Endodermal cell (in vitro differentiated cells): ENCODE measurements around the gene GABPB2. TPM values are rescaled to one million over a fixed set of nuclear protein-coding genes. Genes with fewer than 3 reads are reported as not detected.

Source experiments
- DNase-seq: peaks from one replicate; pipeline ENCODE4 v3.0.0-alpha.2; 2017
- H3K27ac ChIP-seq: 2 replicates; pipeline ENCODE4 v1.5.1; 2013; ENCODE audit warnings: mild to moderate bottlenecking, low read depth, low read length, moderate library complexity
- H3K27me3 ChIP-seq: 2 replicates; pipeline ENCODE4 v1.6.1; 2013; ENCODE audit warnings: mild to moderate bottlenecking, low read length, moderate library complexity; ENCODE audit not compliant: insufficient read depth, control insufficient read depth, poor library complexity, severe bottlenecking
- H3K36me3 ChIP-seq: 2 replicates; pipeline ENCODE4 v1.7.0; 2013; ENCODE audit warnings: mild to moderate bottlenecking, low read length, moderate library complexity; ENCODE audit not compliant: control insufficient read depth, insufficient read depth
- H3K4me1 ChIP-seq: one replicate; pipeline ENCODE4 v1.7.0; 2013; ENCODE audit warnings: low read length; ENCODE audit not compliant: control insufficient read depth, insufficient read depth
- H3K4me3 ChIP-seq: 2 replicates; pipeline ENCODE4 v1.5.1; 2013; ENCODE audit warnings: mild to moderate bottlenecking, low read length, moderate library complexity
- H3K9ac ChIP-seq: 2 replicates; pipeline ENCODE4 v1.6.1; 2013; ENCODE audit warnings: mild to moderate bottlenecking, low read length, moderate library complexity; ENCODE audit not compliant: poor library complexity, severe bottlenecking; ENCODE audit errors: extremely low read depth
- H3K9me3 ChIP-seq: 2 replicates; pipeline ENCODE4 v1.6.1; 2013; ENCODE audit warnings: mild to moderate bottlenecking, low read length, moderate library complexity; ENCODE audit not compliant: control insufficient read depth
- H3K27ac Mint-ChIP-seq: 2 replicates; pipeline ENCODE4 v1.8.0; 2020; ENCODE audit warnings: mixed read lengths
- H3K27me3 Mint-ChIP-seq: 2 replicates; pipeline ENCODE4 v1.8.0; 2021; ENCODE audit warnings: mild to moderate bottlenecking, mixed read lengths; ENCODE audit not compliant: insufficient read depth
- H3K36me3 Mint-ChIP-seq: 2 replicates; pipeline ENCODE4 v1.8.0; 2020; ENCODE audit warnings: low read depth, mixed read lengths
- H3K4me1 Mint-ChIP-seq: 2 replicates; pipeline ENCODE4 v1.8.0; 2020; ENCODE audit warnings: mixed read lengths
- H3K4me3 Mint-ChIP-seq: 2 replicates; pipeline ENCODE4 v1.8.0; 2020; ENCODE audit warnings: mild to moderate bottlenecking, moderate library complexity, mixed read lengths
- H3K9me3 Mint-ChIP-seq: 2 replicates; pipeline ENCODE4 v1.8.0; 2020; ENCODE audit warnings: mild to moderate bottlenecking, mixed read lengths
- WGBS, 2 experiments: methylation state at CpG; one replicate each; pipeline versions ENCODE4 v1.1.5 to v1.1.7; 2013; ENCODE audit warnings: missing lambda C conversion rate in 2 of 2, mixed read lengths in 1 of 2; ENCODE audit not compliant: insufficient coverage in 1 of 2, insufficient read length in 1 of 2; 5-methylcytosine and 5-hydroxymethylcytosine counted together
- total RNA-seq, 2 donors: library from RNA; stranded (reverse); fragmentation: NEBNext Ultra II Directional in 1 of 2; extraction: Animal tissue kit (Norgen Biotek cat#: 25700) in 1 of 2; gene quantifications; 2 replicates in 1 of 2; 3 replicates in 1 of 2; pipeline ENCODE4 v1.2.1, GENCODE V29; 2021
- TF ChIP-seq, protein P1 (sequence below): fragments of 200-600 bp; sonication (generic); conservative IDR thresholded peaks from 2 replicates; pipeline ENCODE4 v1.5.0; 2021; ENCODE audit warnings: antibody characterized with exemption, mild to moderate bottlenecking

GABPB2 gene
- total RNA-seq, 2 donors from 2014 or later, result 7.5 to 7.7 TPM

DNA sequence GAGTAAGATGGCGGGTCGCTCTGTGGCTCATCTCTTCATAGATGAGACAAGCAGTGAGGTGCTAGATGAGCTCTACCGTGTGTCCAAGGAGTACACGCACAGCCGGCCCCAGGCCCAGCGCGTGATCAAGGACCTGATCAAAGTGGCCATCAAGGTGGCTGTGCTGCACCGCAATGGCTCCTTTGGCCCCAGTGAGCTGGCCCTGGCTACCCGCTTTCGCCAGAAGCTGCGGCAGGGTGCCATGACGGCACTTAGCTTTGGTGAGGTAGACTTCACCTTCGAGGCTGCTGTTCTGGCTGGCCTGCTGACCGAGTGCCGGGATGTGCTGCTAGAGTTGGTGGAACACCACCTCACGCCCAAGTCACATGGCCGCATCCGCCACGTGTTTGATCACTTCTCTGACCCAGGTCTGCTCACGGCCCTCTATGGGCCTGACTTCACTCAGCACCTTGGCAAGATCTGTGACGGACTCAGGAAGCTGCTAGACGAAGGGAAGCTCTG is 88.2 kb downstream of the GABPB2 start:
- H3K27me3 Mint-ChIP-seq, result no peaks in the 10 kb centered on the region
- WGBS, 2 experiments, result 94 to 96% methylated on average over 22 of the region's 22 CpGs
- DNase-seq, result peak; percentile 57
- TF ChIP-seq, protein P1, sequence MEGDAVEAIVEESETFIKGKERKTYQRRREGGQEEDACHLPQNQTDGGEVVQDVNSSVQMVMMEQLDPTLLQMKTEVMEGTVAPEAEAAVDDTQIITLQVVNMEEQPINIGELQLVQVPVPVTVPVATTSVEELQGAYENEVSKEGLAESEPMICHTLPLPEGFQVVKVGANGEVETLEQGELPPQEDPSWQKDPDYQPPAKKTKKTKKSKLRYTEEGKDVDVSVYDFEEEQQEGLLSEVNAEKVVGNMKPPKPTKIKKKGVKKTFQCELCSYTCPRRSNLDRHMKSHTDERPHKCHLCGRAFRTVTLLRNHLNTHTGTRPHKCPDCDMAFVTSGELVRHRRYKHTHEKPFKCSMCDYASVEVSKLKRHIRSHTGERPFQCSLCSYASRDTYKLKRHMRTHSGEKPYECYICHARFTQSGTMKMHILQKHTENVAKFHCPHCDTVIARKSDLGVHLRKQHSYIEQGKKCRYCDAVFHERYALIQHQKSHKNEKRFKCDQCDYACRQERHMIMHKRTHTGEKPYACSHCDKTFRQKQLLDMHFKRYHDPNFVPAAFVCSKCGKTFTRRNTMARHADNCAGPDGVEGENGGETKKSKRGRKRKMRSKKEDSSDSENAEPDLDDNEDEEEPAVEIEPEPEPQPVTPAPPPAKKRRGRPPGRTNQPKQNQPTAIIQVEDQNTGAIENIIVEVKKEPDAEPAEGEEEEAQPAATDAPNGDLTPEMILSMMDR, result peak; percentile 32
- peaks cover 45% of the 10 kb centered on the region for H3K36me3 ChIP-seq
- peak overlapping the region; percentile 87 for H3K27ac Mint-ChIP-seq
- H3K9me3 ChIP-seq, result no peaks in the 10 kb centered on the region
- H3K4me3 ChIP-seq, result no peak overlapping the region
- peaks cover 32% of the 10 kb centered on the region for H3K36me3 Mint-ChIP-seq
- H3K27ac ChIP-seq, result no peak overlapping the region
- H3K27me3 ChIP-seq, result no peaks in the 10 kb centered on the region
- no peaks in the 10 kb centered on the region for H3K4me1 ChIP-seq
- H3K4me3 Mint-ChIP-seq, result no peak overlapping the region
- peaks cover 2% of the 10 kb centered on the region for H3K4me1 Mint-ChIP-seq
- H3K9ac ChIP-seq, result no peak overlapping the region
- no peaks in the 10 kb centered on the region for H3K9me3 Mint-ChIP-seq

DNA sequence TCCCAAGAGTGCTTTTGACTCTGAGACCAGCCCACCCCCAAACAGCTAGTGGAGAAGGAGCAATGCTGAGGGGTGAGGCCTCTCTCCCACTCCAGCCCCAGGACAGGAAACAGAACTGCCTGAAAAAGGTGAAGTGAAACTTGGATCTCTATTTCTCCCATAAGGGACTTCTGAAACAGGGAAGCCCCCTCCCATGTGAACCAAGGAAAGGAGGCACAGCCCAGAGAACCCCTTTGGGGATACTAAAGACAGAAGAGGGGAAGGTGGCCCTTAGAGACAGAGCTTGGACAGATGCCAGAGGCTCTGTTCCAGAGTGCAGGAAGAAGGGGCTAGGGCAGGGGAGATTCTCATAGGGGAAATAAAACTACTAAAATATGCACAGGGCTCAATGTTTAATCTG is 88.8 kb downstream of the GABPB2 start:
- H3K27ac Mint-ChIP-seq, result peak overlapping the region; percentile 87
- no peaks in the 10 kb centered on the region for H3K9me3 Mint-ChIP-seq
- Histone ChIP-seq H3K9me3 (no peaks in the 10 kb centered on the region), H3K36me3 (peaks cover 45% of the 10 kb centered on the region), H3K4me3 (no peak overlapping the region), H3K4me1 (no peaks in the 10 kb centered on the region), H3K27ac (no peak overlapping the region), H3K27me3 (no peaks in the 10 kb centered on the region), H3K9ac (no peak overlapping the region)
- no peak for DNase-seq
- peaks cover 32% of the 10 kb centered on the region for H3K36me3 Mint-ChIP-seq
- peaks cover 5% of the 10 kb centered on the region for H3K4me1 Mint-ChIP-seq
- TF ChIP-seq, protein P1, result no peak
- no peaks in the 10 kb centered on the region for H3K27me3 Mint-ChIP-seq
- no peak overlapping the region for H3K4me3 Mint-ChIP-seq

DNA sequence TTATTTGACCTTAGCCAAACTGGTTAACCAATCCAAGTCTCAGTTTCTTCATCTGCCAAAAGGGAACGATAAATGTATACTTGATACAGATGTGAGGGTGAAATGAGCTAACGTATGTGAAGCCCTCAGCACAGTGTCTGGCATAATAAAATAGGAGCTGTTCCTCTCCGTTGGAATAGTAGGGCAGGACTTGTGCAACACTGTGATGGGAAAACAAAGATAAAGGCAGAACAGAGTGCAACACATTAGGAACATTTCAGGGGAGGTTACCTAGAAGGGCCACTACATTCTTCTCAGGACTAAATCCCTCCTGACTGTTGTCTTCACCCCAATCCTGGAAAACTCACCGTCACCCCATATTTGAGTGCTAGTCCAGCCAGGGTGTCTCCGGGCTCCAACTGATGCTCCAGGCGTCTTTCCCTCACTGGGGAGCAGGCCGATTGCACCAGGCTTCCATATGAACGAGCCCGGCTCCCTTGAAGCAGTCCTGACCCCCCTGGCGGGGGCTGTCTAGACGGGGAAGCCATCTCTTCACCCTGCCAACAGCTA is 94.2 kb downstream of the GABPB2 start:
- H3K4me1 Mint-ChIP-seq, result peaks cover 14% of the 10 kb centered on the region
- WGBS, 2 experiments, result 39 to 44% methylated on average over 8 to 11 of the region's 11 CpGs
- peak; percentile 84 for DNase-seq

More for the DNA sequence above, 94.2 kb downstream of the GABPB2 start:
- H3K27me3 ChIP-seq, result no peaks in the 10 kb centered on the region
- Mint-ChIP-seq H3K36me3 (peaks cover 40% of the 10 kb centered on the region), H3K27me3 (no peaks in the 10 kb centered on the region), H3K27ac (peak overlapping the region; percentile 94), H3K4me3 (peak overlapping the region; percentile 91), H3K9me3 (no peaks in the 10 kb centered on the region)
- H3K36me3 ChIP-seq, result peaks cover 38% of the 10 kb centered on the region
- H3K9ac ChIP-seq, result peak overlapping the region; percentile 70
- peak overlapping the region; percentile 42 for H3K27ac ChIP-seq
- TF ChIP-seq, protein P1, result no peak
- H3K4me3 ChIP-seq, result peak overlapping the region; percentile 95
- H3K9me3 ChIP-seq, result no peaks in the 10 kb centered on the region
- peaks cover 5% of the 10 kb centered on the region for H3K4me1 ChIP-seq
